ENCODE results near the gene SMURF2. TPM values are rescaled to one million over a fixed set of nuclear protein-coding genes. Genes with fewer than 3 reads are reported as not detected.
"Not testable (repeated sequence)": the region's sequence is repeated elsewhere in the genome, so short reads cannot be mapped to it uniquely, and the experiment has no call there.

Gene SMURF2
- total and polyA plus RNA-seq, 2 donors from 2014 or later, result 7.2 to 27.9 TPM

GRCh38 chr17:64676763-64677162 lies 14.7 kb upstream of the SMURF2 start:
- intact Hi-C loops (cut with DNase I), result no loop called here
- H3K36me3 ChIP-seq (ENCODE audit: control insufficient read depth in 2 of 3, insufficient read depth in 3 of 3, low read length in 3 of 3), result no peaks in the 10 kb centered on the region
- FAIRE-seq, result no peak

GRCh38 chr17:64670843-64671590 lies 8.9 kb upstream of the SMURF2 start:
- FAIRE-seq; DNase-seq; H3K27me3 ChIP-seq (ENCODE audit: control insufficient read depth, insufficient read depth, low read length); H3K4me3 ChIP-seq (ENCODE audit: low read length in 3 of 3); H3K36me3 ChIP-seq (ENCODE audit: control insufficient read depth in 2 of 3, insufficient read depth in 3 of 3, low read length in 3 of 3); H3K27ac ChIP-seq (ENCODE audit: low read depth in 2 of 2, low read length in 2 of 2); H3K9me3 ChIP-seq (ENCODE audit: control insufficient read depth in 2 of 3, insufficient read depth in 1 of 3, low read length in 3 of 3); H3K9ac ChIP-seq (ENCODE audit: low read length in 3 of 3); intact Hi-C loops (cut with DNase I); H3K4me1 ChIP-seq (ENCODE audit: control insufficient read depth in 2 of 3, insufficient read depth in 2 of 3, low read depth in 1 of 3, low read length in 3 of 3): not testable (repeated sequence)

More at GRCh38 chr17:64676763-64677162, 14.7 kb upstream of the SMURF2 start:
- no peaks in the 10 kb centered on the region for H3K27me3 ChIP-seq (ENCODE audit: control insufficient read depth, insufficient read depth, low read length)
- no peak overlapping the region for H3K27ac ChIP-seq (ENCODE audit: low read depth in 2 of 2, low read length in 2 of 2)
- no peaks in the 10 kb centered on the region for H3K4me1 ChIP-seq (ENCODE audit: control insufficient read depth in 2 of 3, insufficient read depth in 2 of 3, low read depth in 1 of 3, low read length in 3 of 3)
- no peaks in the 10 kb centered on the region for H3K9me3 ChIP-seq (ENCODE audit: control insufficient read depth in 2 of 3, insufficient read depth in 1 of 3, low read length in 3 of 3)
- DNase-seq, result no peak
- no peak overlapping the region for H3K9ac ChIP-seq (ENCODE audit: low read length in 3 of 3)
- H3K4me3 ChIP-seq (ENCODE audit: low read length in 3 of 3), result no peak overlapping the region
- TF ChIP-seq CTCF (IDR thresholded peaks at IDR 0.05; ENCODE audit: borderline replicate concordance, extremely low read depth, insufficient read depth), result no peak

- H3K9ac ChIP-seq (ENCODE audit: low read length in 3 of 3); FAIRE-seq; H3K4me3 ChIP-seq (ENCODE audit: low read length in 3 of 3); H3K4me1 ChIP-seq (ENCODE audit: control insufficient read depth in 2 of 3, insufficient read depth in 2 of 3, low read depth in 1 of 3, low read length in 3 of 3); intact Hi-C loops (cut with DNase I); H3K36me3 ChIP-seq (ENCODE audit: control insufficient read depth in 2 of 3, insufficient read depth in 3 of 3, low read length in 3 of 3); H3K27ac ChIP-seq (ENCODE audit: low read depth in 2 of 2, low read length in 2 of 2); H3K9me3 ChIP-seq (ENCODE audit: control insufficient read depth in 2 of 3, insufficient read depth in 1 of 3, low read length in 3 of 3); H3K27me3 ChIP-seq (ENCODE audit: control insufficient read depth, insufficient read depth, low read length): not testable (repeated sequence)
- DNase-seq, result peak in 1 of 5 donors; percentile 29
Measured at GRCh38 chr17:64667807-64668721, 6.0 kb upstream of the SMURF2 start.

- H3K36me3 ChIP-seq (ENCODE audit: control insufficient read depth in 2 of 3, insufficient read depth in 3 of 3, low read length in 3 of 3); H3K9me3 ChIP-seq (ENCODE audit: control insufficient read depth in 2 of 3, insufficient read depth in 1 of 3, low read length in 3 of 3); H3K4me3 ChIP-seq (ENCODE audit: low read length in 3 of 3); FAIRE-seq; DNase-seq; H3K4me1 ChIP-seq (ENCODE audit: control insufficient read depth in 2 of 3, insufficient read depth in 2 of 3, low read depth in 1 of 3, low read length in 3 of 3); H3K27ac ChIP-seq (ENCODE audit: low read depth in 2 of 2, low read length in 2 of 2); H3K9ac ChIP-seq (ENCODE audit: low read length in 3 of 3); intact Hi-C loops (cut with DNase I); H3K27me3 ChIP-seq (ENCODE audit: control insufficient read depth, insufficient read depth, low read length): not testable (repeated sequence)
Measured at GRCh38 chr17:64664299-64664981, 2.3 kb upstream of the SMURF2 start.

- DNase-seq; H3K27ac ChIP-seq (ENCODE audit: low read depth in 2 of 2, low read length in 2 of 2); FAIRE-seq; H3K9me3 ChIP-seq (ENCODE audit: control insufficient read depth in 2 of 3, insufficient read depth in 1 of 3, low read length in 3 of 3); intact Hi-C loops (cut with DNase I); H3K27me3 ChIP-seq (ENCODE audit: control insufficient read depth, insufficient read depth, low read length); H3K36me3 ChIP-seq (ENCODE audit: control insufficient read depth in 2 of 3, insufficient read depth in 3 of 3, low read length in 3 of 3); H3K9ac ChIP-seq (ENCODE audit: low read length in 3 of 3); H3K4me1 ChIP-seq (ENCODE audit: control insufficient read depth in 2 of 3, insufficient read depth in 2 of 3, low read depth in 1 of 3, low read length in 3 of 3); H3K4me3 ChIP-seq (ENCODE audit: low read length in 3 of 3): not testable (repeated sequence)
Measured at GRCh38 chr17:64663836-64664235, 1.7 kb upstream of the SMURF2 start.
